Tibial artery (tissue), 4 donors: ENCODE results near the gene PRKCB.

Experiments
- DNase-seq, 2 donors: peaks; one replicate each; pipeline ENCODE4 v3.0.0-alpha.2; 2019
- H3K27ac ChIP-seq, 2 donors: fragments of 200-600 bp; sonication (generic) in 1 of 2; 1 replicate in 1 of 2; 2 replicates in 1 of 2; pipeline ENCODE4 v1.5.1; 2018 to 2019; ENCODE audit warnings: mild to moderate bottlenecking in 1 of 2
- H3K27me3 ChIP-seq, 2 donors: fragments of 200-600 bp; sonication (generic) in 1 of 2; one replicate each; pipeline versions ENCODE4 v1.5.1 to v1.6.0; 2016 to 2019
- H3K36me3 ChIP-seq, 3 donors: fragments of 200-600 bp; sonication (generic) in 2 of 3; one replicate each; pipeline ENCODE4 v1.5.1; 2016 to 2019; ENCODE audit warnings: mild to moderate bottlenecking in 2 of 3
- H3K4me1 ChIP-seq, 4 donors: fragments of 200-600 bp; sonication (generic) in 2 of 4; 1 replicate in 3 of 4; 2 replicates in 1 of 4; pipeline ENCODE4 v1.5.1; 2016 to 2019
- H3K4me3 ChIP-seq, 2 donors: fragments of 200-600 bp; sonication (generic) in 1 of 2; 1 replicate in 1 of 2; 2 replicates in 1 of 2; pipeline ENCODE4 v1.5.1; 2018 to 2019; ENCODE audit warnings: mild to moderate bottlenecking in 2 of 2
- H3K9me3 ChIP-seq, 3 donors: fragments of 200-600 bp; sonication (generic) in 1 of 3; one replicate each; pipeline ENCODE4 v1.5.1; 2016 to 2019
- intact Hi-C: fragments of 100-400 bp; cut with DNase I; formaldehyde crosslinking; loops from one replicate; pipeline ENCODE4 v1.15.0; 2023; ENCODE audit warnings: low total_unique reads
- TF ChIP-seq, protein P1 (sequence below), 2 experiments: fragments of 200-600 bp in 1 of 2; fragments of 450-650 bp in 1 of 2; IDR thresholded peaks; one replicate each; pipeline ENCODE4 v1.5.1; 2017 to 2019; ENCODE audit warnings: antibody characterized with exemption in 2 of 2, mild to moderate bottlenecking in 1 of 2, moderate library complexity in 1 of 2

Gene PRKCB

DNA sequence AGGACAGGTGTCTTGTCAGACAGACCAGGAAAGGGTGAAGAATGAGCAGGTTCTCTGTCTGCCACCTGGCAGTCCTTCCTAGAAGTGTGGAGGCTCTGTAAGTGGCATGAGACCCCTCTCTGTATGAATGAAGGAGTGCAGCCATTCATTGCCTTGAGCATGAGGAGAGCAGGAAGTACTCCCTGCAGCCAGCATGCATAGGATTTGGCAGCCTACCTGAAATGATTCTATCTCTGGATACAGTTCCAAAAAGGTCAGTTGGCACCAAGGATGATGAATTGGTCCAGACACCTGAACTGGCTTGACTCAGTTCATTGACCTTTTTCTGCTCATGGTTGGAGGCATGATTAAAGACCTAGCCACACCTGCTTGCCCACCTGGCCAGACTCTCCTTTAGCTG, 163.0 kb downstream of the PRKCB start:
- no peaks in the 10 kb centered on the region for H3K27me3 ChIP-seq
- H3K4me3 ChIP-seq = no peak overlapping the region
- intact Hi-C loops = no loop called here
- H3K9me3 ChIP-seq = no peaks in the 10 kb centered on the region
- TF ChIP-seq, protein P1, sequence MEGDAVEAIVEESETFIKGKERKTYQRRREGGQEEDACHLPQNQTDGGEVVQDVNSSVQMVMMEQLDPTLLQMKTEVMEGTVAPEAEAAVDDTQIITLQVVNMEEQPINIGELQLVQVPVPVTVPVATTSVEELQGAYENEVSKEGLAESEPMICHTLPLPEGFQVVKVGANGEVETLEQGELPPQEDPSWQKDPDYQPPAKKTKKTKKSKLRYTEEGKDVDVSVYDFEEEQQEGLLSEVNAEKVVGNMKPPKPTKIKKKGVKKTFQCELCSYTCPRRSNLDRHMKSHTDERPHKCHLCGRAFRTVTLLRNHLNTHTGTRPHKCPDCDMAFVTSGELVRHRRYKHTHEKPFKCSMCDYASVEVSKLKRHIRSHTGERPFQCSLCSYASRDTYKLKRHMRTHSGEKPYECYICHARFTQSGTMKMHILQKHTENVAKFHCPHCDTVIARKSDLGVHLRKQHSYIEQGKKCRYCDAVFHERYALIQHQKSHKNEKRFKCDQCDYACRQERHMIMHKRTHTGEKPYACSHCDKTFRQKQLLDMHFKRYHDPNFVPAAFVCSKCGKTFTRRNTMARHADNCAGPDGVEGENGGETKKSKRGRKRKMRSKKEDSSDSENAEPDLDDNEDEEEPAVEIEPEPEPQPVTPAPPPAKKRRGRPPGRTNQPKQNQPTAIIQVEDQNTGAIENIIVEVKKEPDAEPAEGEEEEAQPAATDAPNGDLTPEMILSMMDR (IDR thresholded peaks at IDR 0.05) = no peak
- H3K4me1 ChIP-seq = no peaks in the 10 kb centered on the region
- no peak for DNase-seq
- no peaks in the 10 kb centered on the region for H3K36me3 ChIP-seq
- no peak overlapping the region for H3K27ac ChIP-seq

DNA sequence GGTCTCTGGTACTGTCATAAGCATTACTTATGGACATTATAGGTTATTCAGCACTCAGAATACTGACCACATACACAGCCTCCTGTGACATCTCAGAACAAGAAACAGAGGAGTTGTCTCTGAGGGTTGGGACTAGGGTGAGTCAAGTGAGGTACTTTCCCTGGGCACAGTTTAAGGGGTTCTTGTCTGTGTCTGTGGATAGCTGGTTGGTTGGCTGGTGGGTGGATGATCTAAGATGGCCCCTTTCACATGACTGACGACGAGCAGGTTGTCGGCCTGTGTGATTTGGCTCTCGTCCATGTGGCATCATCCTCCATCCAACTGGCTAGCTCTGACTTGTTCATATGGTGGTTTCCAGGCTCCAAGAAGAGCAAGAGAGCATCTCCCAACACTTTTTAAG, 163.9 kb downstream of the PRKCB start:
- Histone ChIP-seq H3K27ac (no peak overlapping the region), H3K9me3 (no peaks in the 10 kb centered on the region), H3K36me3 (no peaks in the 10 kb centered on the region), H3K4me1 (no peaks in the 10 kb centered on the region), H3K4me3 (no peak overlapping the region), H3K27me3 (no peaks in the 10 kb centered on the region)
- no peak for DNase-seq
- TF ChIP-seq, protein P1 (IDR thresholded peaks at IDR 0.05) = no peak
- intact Hi-C loops = no loop called here

DNA sequence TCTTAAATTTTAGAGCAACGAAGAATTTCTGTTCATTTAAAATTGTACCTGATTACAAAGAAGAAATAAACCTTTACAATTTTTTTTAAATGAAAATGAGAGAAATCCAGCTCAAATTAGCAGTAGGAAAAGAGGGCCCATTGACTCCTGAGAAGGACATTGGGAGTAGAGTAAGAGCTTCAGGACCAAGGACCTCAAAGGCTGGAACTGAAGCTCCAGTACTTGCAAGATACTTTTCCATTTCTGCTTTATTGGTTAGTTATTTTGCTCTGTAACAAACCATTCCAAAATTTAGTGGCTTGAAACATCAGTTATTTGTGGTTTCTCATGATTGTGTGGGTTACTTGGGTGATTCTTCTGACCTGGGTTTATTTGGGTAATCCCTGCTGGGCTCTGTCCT, 165.9 kb downstream of the PRKCB start:
- H3K36me3 ChIP-seq = no peaks in the 10 kb centered on the region
- no peak for DNase-seq
- TF ChIP-seq, protein P1 (IDR thresholded peaks at IDR 0.05) = no peak
- no peaks in the 10 kb centered on the region for H3K9me3 ChIP-seq
- H3K4me1 ChIP-seq = no peaks in the 10 kb centered on the region
- no peak overlapping the region for H3K4me3 ChIP-seq
- intact Hi-C loops = no loop called here
- no peak overlapping the region for H3K27ac ChIP-seq
- no peaks in the 10 kb centered on the region for H3K27me3 ChIP-seq

DNA sequence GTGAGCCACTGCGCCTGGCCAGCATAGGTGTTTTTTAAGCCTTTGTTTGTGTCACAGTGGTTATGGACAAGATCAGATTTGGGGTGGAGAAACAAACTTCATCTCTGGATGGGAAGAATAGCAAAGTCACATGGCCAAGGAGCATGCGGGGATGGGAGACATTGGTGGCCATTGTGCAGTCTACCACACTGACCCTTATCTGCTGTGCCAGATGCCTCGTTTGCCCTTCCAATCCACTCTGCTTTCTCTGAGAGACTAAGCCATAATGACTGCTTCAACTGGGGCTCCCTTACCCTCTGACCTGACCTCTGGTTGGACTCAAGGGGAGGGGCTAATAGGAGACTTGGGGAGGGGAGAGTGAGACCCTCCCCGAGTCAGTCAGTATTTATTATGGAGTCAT, 166.8 kb downstream of the PRKCB start:
- no peaks in the 10 kb centered on the region for H3K4me1 ChIP-seq
- no peaks in the 10 kb centered on the region for H3K36me3 ChIP-seq
- no peaks in the 10 kb centered on the region for H3K9me3 ChIP-seq
- TF ChIP-seq, protein P1 (IDR thresholded peaks at IDR 0.05) = no peak
- DNase-seq = no peak
- intact Hi-C loops = no loop called here
- no peaks in the 10 kb centered on the region for H3K27me3 ChIP-seq
- no peak overlapping the region for H3K4me3 ChIP-seq
- no peak overlapping the region for H3K27ac ChIP-seq

DNA sequence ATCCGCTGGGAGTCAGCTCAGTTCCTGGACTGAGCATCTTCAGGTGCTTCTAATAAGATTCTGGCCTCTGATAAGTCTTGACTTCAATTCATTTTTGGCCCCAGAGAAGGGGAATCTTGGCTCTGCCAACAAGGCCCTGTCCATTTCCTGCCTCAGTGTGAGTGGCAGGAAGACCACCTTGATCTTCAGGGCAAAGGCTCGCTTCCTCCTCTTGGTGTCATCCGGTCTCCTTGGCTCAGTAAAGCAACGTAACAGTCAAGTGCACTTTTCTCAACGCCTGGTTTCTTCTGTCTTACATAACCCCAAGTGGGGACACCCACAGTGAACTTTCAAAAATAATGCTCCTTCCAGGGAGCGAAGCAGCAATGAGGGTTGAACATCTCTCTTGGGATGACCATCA, 169.8 kb downstream of the PRKCB start:
- TF ChIP-seq, protein P1 (IDR thresholded peaks at IDR 0.05) = no peak
- Histone ChIP-seq H3K4me1 (no peaks in the 10 kb centered on the region), H3K9me3 (no peaks in the 10 kb centered on the region), H3K27me3 (no peaks in the 10 kb centered on the region), H3K36me3 (no peaks in the 10 kb centered on the region), H3K27ac (no peak overlapping the region), H3K4me3 (no peak overlapping the region)
- intact Hi-C loops = no loop called here
- DNase-seq = no peak

DNA sequence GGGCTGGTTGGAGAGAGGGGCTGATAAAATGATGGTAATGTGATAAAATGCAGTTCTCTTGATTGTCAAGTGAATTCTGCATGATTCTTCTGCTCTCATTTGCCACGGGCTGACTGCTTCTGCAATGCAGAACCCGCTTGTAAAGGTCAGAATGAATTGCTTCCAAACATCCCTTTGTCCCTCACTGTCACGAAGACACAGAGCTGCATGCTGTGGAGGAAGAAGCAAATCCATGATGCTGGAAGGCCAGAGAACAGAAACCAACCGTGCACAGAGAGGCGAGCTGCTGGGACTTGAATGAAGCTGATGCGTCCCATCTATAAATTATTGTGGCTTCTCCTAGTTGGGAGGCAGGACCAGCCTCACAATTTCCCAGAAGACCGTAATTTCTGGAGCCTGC, 171.6 kb downstream of the PRKCB start:
- no peak for DNase-seq
- Histone ChIP-seq H3K4me3 (no peak overlapping the region), H3K9me3 (no peaks in the 10 kb centered on the region), H3K27ac (no peak overlapping the region), H3K4me1 (no peaks in the 10 kb centered on the region), H3K36me3 (no peaks in the 10 kb centered on the region), H3K27me3 (peaks cover 0 to 1% of the 10 kb centered on the region in 2 donors)
- intact Hi-C loops = no loop called here
- TF ChIP-seq, protein P1 (IDR thresholded peaks at IDR 0.05) = no peak
